Mesenchymal stem cell (in vitro differentiated cells and primary cell): ENCODE measurements around the gene TBC1D14.

Source experiments
- DNase-seq: peaks from one replicate; pipeline ENCODE4 v3.0.0-alpha.2; 2013
- H2AFZ ChIP-seq: one replicate; pipeline ENCODE4 v1.6.1; 2013; ENCODE audit warnings: low read depth, mild to moderate bottlenecking, control low read depth, inconsistent platforms, low read length, moderate library complexity
- H2AK5ac ChIP-seq: 2 replicates; pipeline ENCODE4 v1.6.1; 2013; ENCODE audit warnings: low read length, moderate library complexity, mild to moderate bottlenecking, inconsistent platforms; ENCODE audit not compliant: severe bottlenecking
- H2BK120ac ChIP-seq: one replicate; pipeline ENCODE4 v1.6.1; 2013; ENCODE audit warnings: low read depth, mild to moderate bottlenecking, inconsistent platforms, low read length, moderate library complexity
- H2BK12ac ChIP-seq, 2 experiments: one replicate each; pipeline ENCODE4 v1.6.1; 2013; ENCODE audit warnings: inconsistent platforms in 2 of 2, low read length in 2 of 2, mild to moderate bottlenecking in 2 of 2, moderate library complexity in 2 of 2, control low read depth in 1 of 2
- H2BK15ac ChIP-seq: one replicate; pipeline ENCODE4 v1.6.1; 2013; ENCODE audit warnings: mild to moderate bottlenecking, low read depth, inconsistent platforms; ENCODE audit not compliant: poor library complexity, severe bottlenecking
- H2BK5ac ChIP-seq: 2 replicates; pipeline ENCODE4 v1.6.1; 2013; ENCODE audit warnings: low read depth, mild to moderate bottlenecking, low read length, control low read depth, inconsistent platforms; ENCODE audit not compliant: poor library complexity, severe bottlenecking
- H3K14ac ChIP-seq, 2 experiments: one replicate each; pipeline ENCODE4 v1.6.1; 2013; ENCODE audit warnings: inconsistent platforms in 2 of 2, low read length in 2 of 2, control low read depth in 1 of 2, mild to moderate bottlenecking in 1 of 2, moderate library complexity in 1 of 2
- H3K18ac ChIP-seq, 2 experiments: one replicate each; pipeline ENCODE4 v1.6.1; 2013; ENCODE audit warnings: inconsistent platforms in 2 of 2, low read length in 2 of 2, control low read depth in 1 of 2, low read depth in 1 of 2, mild to moderate bottlenecking in 1 of 2
- H3K23ac ChIP-seq, 2 experiments: one replicate each; pipeline ENCODE4 v1.6.1; 2013; ENCODE audit warnings: inconsistent platforms in 2 of 2, low read length in 2 of 2, mild to moderate bottlenecking in 2 of 2, moderate library complexity in 2 of 2, control low read depth in 1 of 2
- H3K27ac ChIP-seq: 2 replicates; pipeline ENCODE4 v1.5.1; 2013; ENCODE audit warnings: mild to moderate bottlenecking, moderate library complexity, low read length, control low read depth, inconsistent platforms; ENCODE audit not compliant: poor library complexity, severe bottlenecking
- H3K27me3 ChIP-seq, 2 experiments: 2 replicates each; pipeline versions ENCODE4 v1.6.1 to v1.7.0; 2013; ENCODE audit warnings: low read length in 2 of 2, mild to moderate bottlenecking in 2 of 2, moderate library complexity in 2 of 2, control low read depth in 1 of 2, inconsistent platforms in 1 of 2; ENCODE audit not compliant: control insufficient read depth in 1 of 2, insufficient read depth in 1 of 2
- H3K36me3 ChIP-seq, 2 experiments: 2 replicates each; pipeline versions ENCODE4 v1.6.1 to v1.7.0; 2013; ENCODE audit warnings: low read length in 2 of 2, control low read depth in 1 of 2, inconsistent platforms in 1 of 2, low read depth in 1 of 2, mild to moderate bottlenecking in 1 of 2; ENCODE audit not compliant: insufficient read depth in 2 of 2, control insufficient read depth in 1 of 2
- H3K4ac ChIP-seq, 2 experiments: one replicate each; pipeline ENCODE4 v1.6.1; 2013; ENCODE audit warnings: inconsistent platforms in 2 of 2, low read length in 2 of 2, mild to moderate bottlenecking in 2 of 2, moderate library complexity in 2 of 2, control low read depth in 1 of 2, low read depth in 1 of 2
- H3K4me1 ChIP-seq: 2 replicates; pipeline ENCODE4 v1.6.1; 2013; ENCODE audit warnings: low read depth, low read length, control low read depth; ENCODE audit not compliant: control insufficient read depth, insufficient read depth
- H3K4me2 ChIP-seq: 2 replicates; pipeline ENCODE4 v1.6.1; 2013; ENCODE audit warnings: low read length, mild to moderate bottlenecking, inconsistent platforms; ENCODE audit not compliant: poor library complexity, severe bottlenecking
- H3K4me3 ChIP-seq, 2 experiments: 2 replicates each; pipeline versions ENCODE4 v1.5.1 to v1.7.0; 2013; ENCODE audit warnings: low read length in 2 of 2, mild to moderate bottlenecking in 2 of 2, control low read depth in 1 of 2, low read depth in 1 of 2; ENCODE audit not compliant: insufficient read depth in 1 of 2
- H3K79me1 ChIP-seq: replicated peaks from 2 replicates; pipeline ENCODE4 v1.6.1; 2013; ENCODE audit warnings: mild to moderate bottlenecking, control low read depth, low read length, inconsistent platforms; ENCODE audit not compliant: poor library complexity, severe bottlenecking
- H3K9ac ChIP-seq: 2 replicates; pipeline ENCODE4 v1.7.0; 2013; ENCODE audit warnings: mild to moderate bottlenecking, low read length, moderate library complexity
- H3K9me3 ChIP-seq: 2 replicates; pipeline ENCODE4 v1.7.0; 2013; ENCODE audit warnings: mild to moderate bottlenecking, low read length; ENCODE audit not compliant: control insufficient read depth
- H4K8ac ChIP-seq: one replicate; pipeline ENCODE4 v1.6.1; 2013; ENCODE audit warnings: inconsistent platforms, mild to moderate bottlenecking, low read length, moderate library complexity
- H4K91ac ChIP-seq: one replicate; pipeline ENCODE4 v1.6.1; 2013; ENCODE audit warnings: mild to moderate bottlenecking, low read length, inconsistent platforms
- WGBS: methylation state at CpG from one replicate; pipeline ENCODE4 v1.1.7; 2013; ENCODE audit warnings: mixed read lengths; 5-methylcytosine and 5-hydroxymethylcytosine counted together

TBC1D14 gene

DNA sequence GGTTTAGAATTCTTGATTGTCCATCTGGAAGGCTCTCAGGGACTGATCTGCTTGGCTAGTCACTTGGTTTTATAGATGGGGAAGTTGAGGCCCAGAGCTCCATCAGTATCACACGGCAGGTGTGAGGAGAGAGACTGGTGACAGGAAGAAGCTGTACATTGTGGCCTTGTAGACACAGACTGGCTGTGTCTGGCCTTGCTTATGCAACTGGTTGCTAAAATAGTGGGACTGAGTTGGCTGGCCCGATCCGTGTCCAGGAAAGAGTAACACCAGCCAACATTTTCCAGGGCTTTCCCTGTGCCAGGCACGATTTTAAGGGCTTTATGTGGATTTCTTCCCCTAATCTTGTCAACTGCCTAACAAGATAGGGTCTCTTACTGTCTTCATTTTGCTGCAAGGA is 2.8 kb downstream of the TBC1D14 start:
- Histone ChIP-seq H3K9me3 (no peaks in the 10 kb centered on the region), H3K79me1 (peaks cover 48% of the 10 kb centered on the region), H3K18ac (no peak overlapping the region), H3K27ac (no peak overlapping the region), H3K36me3 (peaks cover 0 to 3% of the 10 kb centered on the region in 2 experiments), H2AK5ac (no peak overlapping the region), H3K9ac (no peak overlapping the region), H4K8ac (no peak overlapping the region), H3K27me3 (peaks cover 0 to 2% of the 10 kb centered on the region in 2 experiments), H3K4ac (no peak overlapping the region), H2BK15ac (no peak overlapping the region), H3K4me2 (no peak overlapping the region), H2BK5ac (no peak overlapping the region), H2BK120ac (no peak overlapping the region), H4K91ac (no peak overlapping the region), H3K4me3 (no peak overlapping the region), H2AFZ (no peak overlapping the region), H3K23ac (no peak overlapping the region), H3K4me1 (peaks cover 41% of the 10 kb centered on the region), H2BK12ac (peak overlapping the region in 1 of 2 experiments; percentile 6), H3K14ac (no peak overlapping the region)
- DNase-seq: no peak
- 89% methylated on average over 4 of the region's 4 CpGs for WGBS

GRCh38 chr4:6913350-6913905 is 3.8 kb downstream of the TBC1D14 start:
- no peaks in the 10 kb centered on the region for H3K9me3 ChIP-seq

DNA sequence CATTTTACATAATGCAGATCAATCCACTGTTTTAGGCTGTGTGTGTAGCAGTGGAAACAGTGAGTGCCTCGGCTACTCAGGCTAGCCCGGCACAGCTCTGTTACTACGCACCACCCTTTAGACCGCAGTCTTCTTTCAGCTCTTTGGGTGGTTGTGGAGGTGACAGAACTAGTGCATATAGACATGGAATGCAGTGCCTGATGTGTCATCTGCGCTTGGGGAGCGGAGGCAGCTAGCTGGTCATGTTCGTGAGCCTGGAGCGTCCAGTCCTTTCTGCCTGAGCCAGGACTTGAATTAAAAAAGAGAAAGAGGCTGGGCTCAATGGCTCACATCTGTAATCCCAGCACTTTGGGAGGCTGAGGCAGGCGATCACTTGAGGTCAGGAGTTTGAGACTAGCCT is 4.8 kb downstream of the TBC1D14 start:
- Histone ChIP-seq H4K8ac (no peak overlapping the region), H3K14ac (peak overlapping the region in 1 of 2 experiments; percentile 53), H2AFZ (no peak overlapping the region), H3K18ac (no peak overlapping the region), H2BK12ac (peak overlapping the region in 1 of 2 experiments; percentile 79), H2BK120ac (no peak overlapping the region), H3K9me3 (no peaks in the 10 kb centered on the region), H3K4me1 (peaks cover 36% of the 10 kb centered on the region), H3K9ac (no peak overlapping the region), H2BK5ac (no peak overlapping the region), H2BK15ac (no peak overlapping the region), H3K79me1 (peaks cover 52% of the 10 kb centered on the region), H3K4me3 (no peak overlapping the region), H3K4ac (peak overlapping the region in 1 of 2 experiments; percentile 44), H2AK5ac (no peak overlapping the region), H3K27me3 (no peaks in the 10 kb centered on the region), H3K23ac (no peak overlapping the region), H3K36me3 (peaks cover 0 to 3% of the 10 kb centered on the region in 2 experiments), H3K4me2 (no peak overlapping the region), H3K27ac (no peak overlapping the region), H4K91ac (no peak overlapping the region)
- peak; percentile 62 for DNase-seq
- 81% methylated on average over 9 of the region's 9 CpGs for WGBS

More at GRCh38 chr4:6913350-6913905, 3.8 kb downstream of the TBC1D14 start:
- H3K4me2 ChIP-seq: no peak overlapping the region
- H4K8ac ChIP-seq: no peak overlapping the region
- no peak overlapping the region for H2AFZ ChIP-seq
- H3K36me3 ChIP-seq: peaks cover 0 to 3% of the 10 kb centered on the region in 2 experiments
- WGBS: 96% methylated on average over 3 of the region's 6 CpGs
- peaks cover 52% of the 10 kb centered on the region for H3K79me1 ChIP-seq
- peaks cover 41% of the 10 kb centered on the region for H3K4me1 ChIP-seq
- H3K18ac ChIP-seq: no peak overlapping the region
- no peak overlapping the region for H2BK15ac ChIP-seq
- no peak overlapping the region for H3K14ac ChIP-seq
- H2BK120ac ChIP-seq: no peak overlapping the region
- no peak overlapping the region for H4K91ac ChIP-seq
- no peak overlapping the region for H2AK5ac ChIP-seq
- no peaks in the 10 kb centered on the region for H3K27me3 ChIP-seq
- DNase-seq: no peak
- H2BK5ac ChIP-seq: no peak overlapping the region
- H3K4ac ChIP-seq: no peak overlapping the region
- H3K9ac ChIP-seq: no peak overlapping the region
- H3K27ac ChIP-seq: no peak overlapping the region
- no peak overlapping the region for H3K23ac ChIP-seq
- H2BK12ac ChIP-seq: no peak overlapping the region
- no peak overlapping the region for H3K4me3 ChIP-seq

DNA sequence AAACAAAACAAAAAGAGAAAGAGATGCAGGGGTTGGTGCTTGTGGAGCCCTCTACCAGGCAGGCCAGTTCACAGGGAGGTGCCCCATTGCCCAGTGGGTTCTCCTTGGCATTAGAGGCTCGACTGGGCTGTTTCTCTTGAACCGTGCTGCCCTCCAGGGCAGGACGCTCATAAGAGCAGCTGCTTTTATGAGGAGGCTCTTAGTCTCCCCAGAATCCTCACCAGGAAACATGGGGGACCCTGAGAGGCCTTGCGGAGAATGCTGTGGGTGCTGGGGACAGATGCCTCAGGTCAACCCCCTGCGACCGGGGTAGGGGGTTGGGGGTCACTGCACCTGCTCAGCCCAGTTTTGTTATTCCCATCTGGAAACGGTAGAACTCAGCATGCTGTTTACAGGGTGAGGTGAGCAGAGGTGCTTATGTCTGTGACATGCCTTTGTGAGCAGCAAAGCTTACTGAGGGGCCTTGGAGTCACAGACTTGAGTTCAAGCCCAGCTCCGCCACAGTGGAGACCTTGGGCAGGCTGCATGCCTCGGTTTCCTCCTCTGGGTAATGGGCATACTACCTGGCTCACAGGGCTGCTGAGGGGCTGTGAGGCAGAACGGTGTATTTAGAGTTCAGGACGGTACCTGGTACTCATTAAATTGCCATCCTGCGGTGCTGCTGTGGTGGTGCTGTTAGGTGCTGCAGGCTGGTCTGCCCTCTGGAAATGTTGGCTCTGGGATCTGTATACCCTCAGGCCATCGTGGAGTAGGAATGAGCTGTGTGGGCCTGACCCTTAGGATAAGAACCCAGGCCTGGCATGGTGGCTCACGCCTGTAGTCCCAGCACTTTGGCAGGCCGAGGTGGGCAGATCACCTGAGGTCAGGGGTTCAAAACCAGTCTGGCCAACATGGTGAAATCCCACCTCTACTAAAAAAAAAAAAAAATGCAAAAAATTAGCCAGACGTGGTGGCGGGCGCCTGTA is 5.7 kb downstream of the TBC1D14 start:
- H2AFZ ChIP-seq: no peak overlapping the region
- no peak overlapping the region for H2BK5ac ChIP-seq
- H3K23ac ChIP-seq: peak overlapping the region in 1 of 2 experiments; percentile 34
- DNase-seq: no peak
- H3K4ac ChIP-seq: no peak overlapping the region
- no peaks in the 10 kb centered on the region for H3K9me3 ChIP-seq
- H3K27me3 ChIP-seq: no peaks in the 10 kb centered on the region
- no peak overlapping the region for H3K27ac ChIP-seq
- H4K8ac ChIP-seq: peak overlapping the region; percentile 76
- H3K14ac ChIP-seq: no peak overlapping the region
- H3K18ac ChIP-seq: peak overlapping the region; percentile 70 to 72
- no peak overlapping the region for H2BK15ac ChIP-seq
- no peak overlapping the region for H3K4me3 ChIP-seq
- 97% methylated on average over 18 of the region's 18 CpGs for WGBS
- H4K91ac ChIP-seq: peak overlapping the region; percentile 34
- peak overlapping the region in 1 of 2 experiments; percentile 49 for H2BK12ac ChIP-seq
- peaks cover 53% of the 10 kb centered on the region for H3K79me1 ChIP-seq
- no peak overlapping the region for H3K4me2 ChIP-seq
- H3K36me3 ChIP-seq: peaks cover 0 to 3% of the 10 kb centered on the region in 2 experiments
- H2BK120ac ChIP-seq: no peak overlapping the region
- H3K9ac ChIP-seq: no peak overlapping the region
- H2AK5ac ChIP-seq: no peak overlapping the region
- peaks cover 34% of the 10 kb centered on the region for H3K4me1 ChIP-seq
